Gastroesophageal sphincter (tissue), 3 donors: Measurements from ENCODE around the gene PUDP.

Source experiments
- CTCF ChIP-seq, 4 experiments: fragments of 200-600 bp in 2 of 4; fragments of 450-650 bp in 2 of 4; sonication (generic) in 1 of 4; IDR thresholded peaks; one replicate each; pipeline ENCODE4 v1.5.1; 2017 to 2019; ENCODE audit warnings: antibody characterized with exemption in 4 of 4, mild to moderate bottlenecking in 2 of 4, moderate library complexity in 2 of 4
- EP300 ChIP-seq: sonication (generic); formaldehyde crosslinking; IDR thresholded peaks from one replicate; pipeline ENCODE4 v1.6.1; 2017; ENCODE audit warnings: antibody characterized with exemption, mild to moderate bottlenecking
- POLR2A ChIP-seq, 2 donors: fragments of 450-650 bp; IDR thresholded peaks; one replicate each; pipeline ENCODE4 v1.6.1; 2017; ENCODE audit warnings: antibody characterized with exemption in 2 of 2, mild to moderate bottlenecking in 2 of 2, moderate library complexity in 1 of 2
- POLR2AphosphoS5 ChIP-seq: sonication (generic); formaldehyde crosslinking; IDR thresholded peaks from one replicate; pipeline ENCODE4 v1.6.1; 2017; ENCODE audit warnings: antibody characterized with exemption

GRCh38 chrX:7155163-7155562, 7.2 kb upstream of the PUDP start:
- no peak for TF ChIP-seq CTCF (IDR thresholded peaks at IDR 0.05)
- no peak for TF ChIP-seq POLR2AphosphoS5
- TF ChIP-seq POLR2A (IDR thresholded peaks at IDR 0.05) = no peak
- TF ChIP-seq EP300 = no peak
